Head of caudate nucleus (tissue), 42 donors: Measurements from ENCODE around the gene TCERG1.

Experiments used
- DNase-seq, 42 donors: peaks; one replicate each; pipeline versions ENCODE4 v3.0.0 to v3.0.0-alpha.2; 2020 to 2021; ENCODE audit warnings: mixed read lengths in 7 of 42
- intact Hi-C: fragments of 100-400 bp; cut with DNase I; formaldehyde crosslinking; loops from one replicate; pipeline ENCODE4 v1.15.0; 2022

TCERG1 gene

DNA sequence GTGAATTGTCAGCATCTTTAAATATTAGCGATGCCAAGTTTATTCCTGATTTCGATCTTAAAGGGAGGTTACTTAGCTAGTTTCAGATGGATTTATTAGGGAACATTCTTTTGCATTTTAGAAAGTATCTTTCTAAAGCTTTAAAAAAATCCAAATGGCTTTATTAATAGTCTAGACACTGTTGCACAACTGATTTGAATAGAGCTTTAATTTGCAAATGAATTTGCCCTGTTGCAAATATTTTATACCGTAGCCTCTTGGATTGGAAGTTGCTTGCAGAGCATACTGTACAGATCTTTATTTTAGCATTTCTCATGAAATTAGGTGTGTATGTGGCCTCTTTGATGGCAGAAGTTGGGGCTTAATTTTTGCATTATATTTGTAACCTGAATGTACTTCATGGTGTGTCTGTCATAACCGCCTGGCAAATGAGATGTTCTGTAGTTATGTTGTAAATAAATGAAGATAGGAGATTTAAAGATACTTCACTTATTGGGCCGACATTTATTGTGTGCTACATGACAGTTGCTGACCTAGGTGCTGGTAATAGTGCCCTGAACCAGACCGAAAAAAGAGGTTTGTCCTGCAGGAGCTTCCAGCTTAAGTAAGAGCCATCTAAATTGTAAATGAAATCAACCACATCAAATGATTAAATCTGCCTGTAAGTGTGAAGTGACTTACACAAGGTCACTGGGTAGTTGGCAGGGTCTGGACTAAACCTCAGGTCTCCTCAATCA lies 1.8 kb downstream of the TCERG1 start:
- DNase-seq = no peak
- intact Hi-C loops = no loop called here

DNA sequence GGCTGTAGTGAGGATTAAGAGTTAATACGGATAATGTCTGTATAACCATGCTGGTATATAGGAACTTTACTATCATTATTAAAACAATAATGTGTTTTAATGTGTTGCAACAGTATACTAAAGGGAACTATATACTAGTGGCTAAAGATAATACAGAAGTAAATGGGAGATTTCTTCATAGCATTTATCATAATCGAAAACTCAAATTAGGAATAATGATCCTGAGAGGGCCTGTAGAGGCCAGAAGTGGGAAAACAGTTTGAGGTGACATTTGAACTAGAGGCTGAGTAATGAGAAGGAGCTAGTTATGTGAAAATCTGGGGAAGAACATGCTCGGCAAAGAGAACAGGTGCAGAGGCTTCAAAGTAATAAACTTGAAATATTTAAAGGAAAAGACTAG lies 2.9 kb downstream of the TCERG1 start:
- intact Hi-C loops = no loop called here
- no peak for DNase-seq

DNA sequence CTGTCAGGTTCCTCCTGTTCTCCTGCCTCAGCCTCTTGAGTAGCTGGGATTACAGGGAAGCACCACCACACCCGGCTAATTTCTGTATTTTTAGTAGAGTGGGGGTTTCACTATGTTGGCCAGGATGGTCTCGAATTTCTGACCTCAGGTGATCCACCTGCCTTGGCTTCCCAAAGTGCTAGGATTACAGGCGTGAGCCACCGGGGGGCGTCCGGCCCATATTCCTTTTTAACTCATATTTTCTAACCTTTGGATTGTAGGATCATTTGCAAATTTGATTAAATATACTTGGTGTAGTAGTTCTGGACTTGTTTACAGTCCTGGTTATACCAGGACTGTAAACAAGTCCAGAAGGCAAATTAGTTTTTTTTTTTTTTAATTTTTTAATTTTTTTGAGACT lies 4.3 kb downstream of the TCERG1 start:
- intact Hi-C loops = no loop called here
- DNase-seq = no peak

DNA sequence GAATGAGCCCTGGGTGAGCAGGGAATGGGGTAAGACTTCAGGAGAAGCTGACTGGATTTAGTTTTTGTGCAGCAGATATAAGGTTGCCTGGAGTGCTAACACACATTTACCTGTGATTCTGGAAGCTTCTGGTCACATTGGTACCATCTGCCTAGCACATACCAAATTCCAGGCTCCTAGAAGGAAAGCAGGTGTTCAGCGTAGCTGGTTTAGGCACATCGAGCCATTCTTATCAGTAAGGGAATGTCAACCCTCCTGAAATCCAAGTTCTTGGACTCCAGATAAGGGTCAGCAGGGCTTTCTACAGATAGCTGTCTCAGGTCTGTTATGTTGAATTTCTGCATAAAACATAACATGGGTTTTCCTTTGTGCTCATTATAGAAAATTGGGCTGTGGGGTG lies 10.3 kb downstream of the TCERG1 start:
- no peak for DNase-seq
- intact Hi-C loops = no loop called here

DNA sequence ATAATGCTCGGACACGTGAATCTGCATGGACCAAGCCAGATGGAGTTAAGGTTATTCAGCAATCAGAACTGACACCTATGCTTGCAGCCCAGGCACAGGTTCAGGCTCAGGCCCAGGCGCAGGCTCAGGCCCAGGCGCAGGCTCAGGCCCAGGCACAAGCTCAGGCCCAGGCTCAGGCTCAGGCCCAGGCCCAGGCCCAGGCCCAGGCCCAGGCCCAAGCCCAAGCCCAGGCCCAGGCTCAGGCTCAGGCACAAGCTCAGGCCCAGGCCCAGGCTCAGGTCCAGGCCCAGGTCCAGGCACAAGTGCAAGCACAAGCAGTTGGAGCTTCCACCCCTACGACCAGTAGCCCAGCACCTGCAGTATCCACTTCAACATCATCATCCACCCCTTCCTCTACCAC lies 11.8 kb downstream of the TCERG1 start:
- intact Hi-C loops = no loop called here
- no peak for DNase-seq

DNA sequence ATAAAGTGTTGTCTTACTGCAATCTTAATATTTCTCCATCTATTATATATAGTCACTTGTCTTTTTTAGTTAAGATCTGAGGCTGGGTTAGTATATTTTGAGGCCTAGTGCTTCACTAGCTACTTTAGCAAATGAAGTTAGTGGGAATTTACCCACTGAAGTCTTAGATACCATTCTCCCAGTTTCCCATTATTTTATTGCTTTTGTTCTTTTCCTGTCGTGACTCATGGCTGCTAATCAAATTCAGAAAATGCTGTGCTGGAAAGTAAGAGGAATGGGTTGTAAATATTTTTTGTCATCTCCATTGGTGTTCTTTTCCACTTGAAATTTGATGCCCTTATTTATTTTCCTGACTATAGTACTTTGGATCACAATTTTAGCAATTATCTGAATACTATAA lies 14.2 kb downstream of the TCERG1 start:
- no peak for DNase-seq
- intact Hi-C loops = no loop called here

DNA sequence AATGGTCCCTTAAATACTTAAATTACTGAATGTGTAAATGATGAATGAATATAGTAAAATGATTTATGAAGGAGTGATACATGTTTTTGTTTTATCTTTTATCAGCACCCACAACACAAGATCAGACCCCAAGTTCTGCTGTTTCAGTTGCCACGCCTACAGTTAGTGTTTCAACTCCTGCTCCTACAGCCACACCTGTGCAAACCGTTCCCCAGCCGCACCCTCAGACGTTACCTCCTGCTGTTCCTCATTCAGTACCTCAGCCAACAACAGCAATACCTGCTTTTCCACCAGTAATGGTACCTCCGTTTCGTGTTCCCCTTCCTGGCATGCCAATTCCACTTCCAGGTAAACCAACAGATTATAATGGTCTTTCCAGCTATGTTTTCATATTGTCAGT lies 16.3 kb downstream of the TCERG1 start:
- intact Hi-C loops = no loop called here
- no peak for DNase-seq

DNA sequence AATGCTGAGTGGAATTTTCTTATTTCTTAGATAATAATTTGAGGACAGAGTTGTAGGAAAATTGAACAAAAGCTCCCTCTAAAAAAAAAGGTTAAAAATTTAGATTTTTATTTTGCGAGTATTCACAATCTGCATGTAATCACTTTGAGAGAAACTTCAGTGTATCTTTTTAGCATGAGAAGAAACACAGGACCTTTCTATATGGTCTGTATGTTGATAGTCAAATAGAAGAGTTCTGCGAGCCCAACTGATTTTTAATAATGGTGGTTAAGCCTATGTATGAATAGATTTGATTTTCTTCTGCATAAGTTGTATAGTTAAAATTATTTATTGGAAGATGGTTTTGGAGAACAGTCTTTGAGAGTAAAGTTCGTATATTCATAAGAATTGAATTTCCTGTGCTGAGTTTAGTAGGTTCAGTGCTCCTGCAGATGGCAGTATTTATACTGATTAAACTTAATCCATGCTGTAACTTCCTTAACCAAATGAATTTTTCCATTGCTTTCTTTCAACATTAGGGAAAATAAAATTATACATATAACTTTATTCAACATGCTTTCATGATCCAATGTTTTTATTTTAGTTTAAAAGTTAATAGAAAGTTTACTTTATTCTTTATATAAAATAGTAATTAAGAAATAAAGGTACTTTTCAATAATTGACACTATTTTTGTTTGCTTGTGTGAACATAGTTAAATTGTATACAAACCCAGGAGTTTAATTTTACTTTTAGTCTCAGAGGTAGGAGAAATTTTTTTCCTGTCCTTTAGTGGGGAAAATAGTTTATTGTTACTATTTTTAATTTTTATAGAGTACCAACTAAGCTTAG lies 19.6 kb downstream of the TCERG1 start:
- intact Hi-C loops = no loop called here
- DNase-seq = peak in 1 of 42 donors; percentile 16

DNA sequence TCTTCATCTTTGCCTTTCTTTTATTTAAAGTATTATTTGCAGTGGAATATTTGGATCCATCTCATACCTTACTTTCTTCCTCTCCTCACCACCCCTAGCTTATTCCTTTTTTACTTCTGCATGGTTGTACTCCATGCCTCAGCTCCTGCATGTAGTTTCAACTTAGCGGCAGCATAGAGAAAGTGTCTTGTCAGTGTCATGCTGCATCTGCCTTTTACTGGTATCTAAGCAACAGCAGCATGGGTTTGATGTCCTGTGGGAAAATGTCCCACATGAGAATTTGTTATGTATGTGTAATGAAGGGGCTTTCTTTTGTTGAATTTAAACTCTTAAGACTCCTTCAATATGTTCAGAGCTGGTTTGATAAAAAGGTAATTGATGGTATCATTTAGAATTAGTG lies 20.6 kb downstream of the TCERG1 start:
- intact Hi-C loops = no loop called here
- no peak for DNase-seq

DNA sequence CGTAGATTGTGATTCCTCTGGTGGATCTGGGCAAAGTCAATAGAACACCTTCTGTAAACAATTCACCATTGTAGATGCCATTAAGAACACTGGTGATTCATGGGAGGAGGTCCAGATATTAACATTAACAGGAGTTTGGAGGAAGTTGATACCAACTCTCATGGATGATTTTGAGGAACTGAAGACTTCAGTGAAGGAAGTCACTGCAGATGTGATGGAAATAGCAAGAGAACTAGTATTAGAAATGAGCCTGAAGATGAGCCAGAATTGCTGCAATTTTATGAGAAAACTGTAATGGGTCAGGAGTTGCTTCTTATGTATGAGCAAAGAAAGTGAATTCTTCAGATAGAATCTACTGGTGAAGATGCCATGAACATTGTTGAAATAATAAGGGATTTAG lies 26.9 kb downstream of the TCERG1 start:
- intact Hi-C loops = no loop called here
- DNase-seq = no peak

DNA sequence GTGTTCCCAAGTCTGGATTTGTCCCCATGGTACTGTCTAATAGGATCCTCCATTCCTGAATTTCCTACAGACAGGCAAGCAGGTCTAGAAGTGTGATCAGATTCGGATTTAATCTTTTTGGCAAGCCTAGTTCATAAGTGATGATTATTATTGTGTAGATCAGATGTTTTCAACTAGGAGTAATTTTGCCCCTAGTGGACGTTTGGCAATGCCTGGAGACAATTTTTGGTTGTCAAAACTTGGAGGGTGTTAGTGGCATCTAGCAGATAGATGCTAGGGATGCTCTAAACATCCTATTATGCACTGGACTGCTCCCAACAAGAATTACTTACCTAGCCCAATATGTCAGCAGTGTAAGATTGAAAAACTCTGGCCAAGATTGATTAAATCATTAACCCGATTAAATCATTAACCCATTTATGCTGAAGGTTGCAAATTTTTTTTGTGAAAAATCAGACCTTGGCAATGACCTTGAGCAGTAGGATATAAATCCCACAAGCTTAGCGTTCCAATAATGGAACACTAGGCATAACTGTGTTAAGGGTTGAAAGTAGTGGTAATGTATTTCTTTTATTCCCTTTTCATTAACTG lies 28.2 kb downstream of the TCERG1 start:
- no peak for DNase-seq
- intact Hi-C loops = no loop called here

DNA sequence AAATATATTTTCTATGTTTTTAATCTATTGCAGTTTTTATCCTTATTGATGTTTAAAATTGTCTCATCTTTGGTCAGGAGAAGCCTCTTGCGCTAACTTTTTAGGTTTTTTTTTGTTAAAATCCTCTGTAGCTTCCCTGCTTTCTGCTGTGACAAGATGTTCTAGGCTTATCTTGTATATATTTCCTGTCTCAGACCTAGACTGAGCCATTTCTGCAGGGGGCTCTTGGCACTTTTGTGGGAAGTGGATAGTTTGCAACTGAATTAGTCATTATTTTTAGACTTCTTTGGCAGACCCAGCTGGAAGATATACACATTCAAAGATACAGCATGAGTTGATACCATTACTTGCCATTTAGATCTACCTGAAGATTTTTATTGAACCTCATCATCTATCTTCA lies 28.8 kb downstream of the TCERG1 start:
- DNase-seq = no peak
- intact Hi-C loops = no loop called here

DNA sequence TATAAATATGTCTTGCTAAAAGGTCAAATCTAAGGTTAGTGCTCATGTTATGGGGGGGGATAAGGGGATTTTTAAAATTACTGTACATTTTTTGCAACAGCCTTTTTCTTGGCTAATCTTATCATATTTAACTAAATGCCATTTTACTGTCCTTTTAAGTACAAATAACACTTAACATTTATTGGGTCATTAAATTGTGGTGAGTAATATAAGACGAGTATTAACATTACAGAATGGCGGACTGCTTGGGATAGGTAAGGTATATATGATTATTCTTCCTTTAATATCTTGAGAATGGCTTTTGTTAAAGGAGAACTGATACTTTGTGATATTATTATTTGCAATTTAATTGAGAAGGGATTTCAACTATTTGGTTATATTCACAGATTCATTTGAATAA lies 35.6 kb downstream of the TCERG1 start:
- DNase-seq = no peak
- intact Hi-C loops = no loop called here

DNA sequence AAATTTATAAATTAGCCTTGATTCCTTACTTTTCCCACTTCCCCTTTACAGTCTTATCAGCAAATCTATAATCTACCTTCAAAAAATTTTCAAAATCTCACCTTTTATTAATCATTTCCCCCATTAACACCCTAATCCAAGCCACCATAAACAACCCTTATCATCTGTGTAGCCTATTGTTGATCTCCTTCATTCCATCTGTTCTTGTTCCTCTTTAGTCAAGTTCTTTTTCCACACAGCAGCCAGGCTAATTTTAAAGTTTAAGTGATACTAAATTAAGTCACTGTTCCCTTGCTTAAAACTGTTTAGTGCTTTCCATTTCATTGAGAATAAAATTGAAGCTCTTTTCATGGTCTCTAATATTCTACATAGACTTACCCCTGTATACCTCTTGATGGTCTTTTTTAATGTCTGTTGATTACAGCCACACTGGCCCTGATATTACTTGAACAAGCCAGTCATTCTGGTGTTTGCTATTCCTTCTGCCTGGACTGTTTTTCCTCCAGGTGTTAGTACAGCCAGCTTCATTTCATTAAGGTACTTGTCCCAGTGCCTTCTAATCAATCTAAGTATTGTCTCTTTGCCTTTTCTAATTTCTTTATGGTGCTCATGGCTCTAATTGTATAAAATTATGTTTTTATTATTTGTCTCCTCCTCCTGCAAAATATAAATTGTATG lies 37.7 kb downstream of the TCERG1 start:
- intact Hi-C loops = no loop called here
- no peak for DNase-seq

DNA sequence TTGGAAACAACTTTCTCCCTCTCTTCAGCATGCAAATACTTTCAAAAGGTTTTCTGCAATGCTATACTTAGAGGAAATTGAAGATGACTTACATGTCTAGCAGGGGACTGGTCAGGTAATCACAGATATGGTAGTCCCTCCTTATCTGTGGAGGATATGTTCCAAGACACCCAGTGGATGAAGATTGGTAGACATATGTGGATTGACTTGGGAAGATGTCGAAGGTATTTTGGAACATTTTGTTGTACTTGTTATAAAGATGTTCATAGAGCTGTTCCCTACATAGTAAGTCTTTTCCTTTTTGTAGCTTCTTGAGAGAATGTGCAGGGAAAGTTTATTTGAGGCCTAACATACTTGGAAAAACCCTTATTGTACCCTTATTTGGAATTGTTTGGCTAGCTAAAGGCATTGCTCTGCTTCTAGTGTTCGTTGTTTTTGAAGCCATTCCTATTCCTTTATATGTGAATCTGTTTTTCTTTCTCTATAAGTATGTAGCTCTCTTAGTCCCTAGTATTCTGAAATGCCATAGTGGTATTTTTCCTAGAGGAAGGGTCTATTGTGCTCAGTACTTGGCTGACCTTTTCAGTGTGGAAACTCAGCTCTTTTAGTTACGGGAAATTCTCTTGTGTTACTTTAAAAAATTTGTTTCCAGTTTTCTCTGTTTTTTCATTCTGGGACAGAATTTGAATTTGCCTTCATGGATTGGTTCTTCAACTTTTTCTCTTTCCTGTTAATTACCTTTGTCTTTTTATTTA lies 43.1 kb downstream of the TCERG1 start:
- intact Hi-C loops = no loop called here
- DNase-seq = no peak

DNA sequence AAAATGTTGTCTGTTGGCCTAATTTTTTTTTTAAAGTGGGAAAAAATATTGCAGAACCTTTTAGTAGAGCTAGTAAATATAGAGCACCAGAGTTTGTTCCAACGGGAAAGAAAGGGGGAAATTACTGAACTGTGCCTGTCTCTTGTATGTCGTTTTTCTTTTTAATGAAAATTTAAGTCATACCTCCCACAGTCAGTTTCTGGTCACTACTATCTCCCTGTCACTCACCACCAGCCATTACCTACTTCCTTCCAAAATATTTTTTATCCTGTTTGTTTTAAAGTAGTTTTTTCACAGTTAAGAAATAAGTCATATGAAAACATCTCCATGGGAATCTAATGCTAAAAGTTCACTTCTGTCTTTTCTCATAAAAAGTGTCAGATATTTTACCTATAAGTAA lies 47.5 kb downstream of the TCERG1 start:
- intact Hi-C loops = no loop called here
- DNase-seq = no peak

DNA sequence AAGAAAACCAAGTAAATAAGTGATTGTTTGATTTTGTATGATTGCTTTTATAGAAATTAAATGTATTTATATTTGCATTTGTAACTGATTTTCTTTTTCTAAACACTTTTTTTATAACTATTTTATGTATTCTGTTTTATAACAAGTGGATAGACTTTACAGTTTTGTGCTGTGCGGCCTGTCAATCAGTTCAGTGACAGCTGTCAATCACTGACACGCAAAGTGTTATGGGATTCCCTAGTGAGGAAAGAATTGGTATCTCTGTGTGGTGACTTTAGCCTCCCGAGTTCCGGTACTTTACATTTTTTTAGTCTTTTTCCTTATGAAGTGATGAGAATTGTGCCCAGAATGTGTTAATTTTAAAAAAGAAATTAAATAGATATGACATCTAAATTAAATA lies 52.5 kb downstream of the TCERG1 start:
- no peak for DNase-seq
- intact Hi-C loops = no loop called here

DNA sequence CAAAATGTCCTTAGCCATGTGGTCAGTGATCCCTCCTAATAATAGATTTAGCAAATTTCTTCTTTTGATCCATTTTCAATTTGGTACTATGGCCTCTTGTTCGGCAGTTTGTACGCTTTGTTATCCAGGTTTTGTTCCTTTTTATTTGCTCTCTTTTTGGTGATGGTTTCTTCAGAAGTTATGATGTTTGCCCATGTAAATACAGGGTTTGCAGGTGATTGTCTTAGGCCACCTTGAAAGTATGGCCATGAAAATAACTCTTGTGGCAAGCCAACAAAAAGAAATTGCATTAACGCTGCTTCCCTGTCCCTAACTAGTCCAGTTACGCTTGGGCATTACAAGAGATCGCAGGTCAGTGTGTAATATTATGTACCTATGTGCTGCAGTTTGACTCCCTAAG lies 60.3 kb downstream of the TCERG1 start:
- no peak for DNase-seq
- intact Hi-C loops = no loop called here

DNA sequence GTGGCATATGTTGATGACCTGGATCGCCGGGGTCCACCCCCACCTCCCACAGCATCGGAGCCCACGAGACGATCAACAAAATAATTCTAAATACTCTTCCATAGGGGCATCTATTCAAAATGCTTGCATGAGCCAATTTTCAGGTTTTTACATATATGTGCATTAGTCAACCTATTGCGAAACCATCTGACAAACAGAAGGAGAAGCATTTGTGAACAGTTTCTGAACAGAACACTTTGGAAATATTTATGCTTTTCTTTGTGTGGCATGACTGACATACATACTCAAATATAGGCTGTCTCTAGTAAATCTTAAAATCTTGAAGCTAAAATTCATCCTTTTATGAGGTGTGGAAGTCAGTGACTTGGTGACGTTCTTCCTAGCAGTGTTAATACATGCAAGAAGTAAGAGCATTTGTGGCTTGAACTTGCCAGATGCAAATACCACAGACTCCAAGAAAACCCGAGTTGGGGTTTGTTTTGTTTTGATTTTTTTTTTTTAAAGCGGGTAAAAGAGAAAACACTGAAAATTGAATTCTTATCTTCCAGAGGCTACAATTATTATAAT lies 63.5 kb downstream of the TCERG1 start:
- no peak for DNase-seq
- intact Hi-C loops = no loop called here
